ENCODE measurements around the gene INTS12.

GRCh38 chr4:105679186-105679585, 29.3 kb downstream of the INTS12 start:
- TF ChIP-seq CTCF (IDR thresholded peaks at IDR 0.05) (no peak), POLR2A (IDR thresholded peaks at IDR 0.05) (no peak)

All from adrenal gland (tissue), 5 donors.